C1 segment of cervical spinal cord (tissue), 14 donors: ENCODE data around the gene FOXJ1.

ENCODE experiments used
- DNase-seq, 14 donors: peaks; one replicate each; lab custom pipeline; 2025; lab: John Stamatoyannopoulos, UW

FOXJ1 gene

DNA sequence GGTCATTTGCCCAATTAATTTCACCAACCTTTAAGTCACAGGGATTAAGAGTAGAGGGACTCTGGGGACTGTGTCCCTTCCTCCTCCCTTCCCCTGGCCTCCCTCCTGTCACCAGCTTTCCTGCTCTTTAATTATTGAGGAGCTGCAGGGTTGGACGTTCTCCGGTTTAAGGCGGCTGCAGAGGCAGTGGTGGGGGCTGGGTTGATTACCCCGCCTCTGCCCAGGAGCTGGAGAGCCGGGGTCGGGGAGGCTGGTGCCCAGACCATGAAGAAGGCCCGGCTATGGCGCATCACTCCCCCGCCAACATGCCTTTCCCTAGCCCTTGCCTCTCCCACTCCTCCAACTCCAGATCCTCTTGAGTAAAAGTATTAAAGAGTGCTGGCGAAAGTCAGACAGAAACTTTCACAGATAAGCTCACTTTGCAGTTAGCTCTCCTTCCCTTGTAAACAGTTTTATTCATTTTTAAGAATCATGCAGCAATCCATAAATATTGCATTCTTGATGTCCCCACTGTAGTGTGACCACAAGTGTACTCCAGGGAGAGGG lies 1.1 kb upstream of the FOXJ1 start:
- no peak for DNase-seq

GRCh38 chr17:76140661-76141211 lies 309 bp downstream of the FOXJ1 start:
- no peak for DNase-seq

DNA sequence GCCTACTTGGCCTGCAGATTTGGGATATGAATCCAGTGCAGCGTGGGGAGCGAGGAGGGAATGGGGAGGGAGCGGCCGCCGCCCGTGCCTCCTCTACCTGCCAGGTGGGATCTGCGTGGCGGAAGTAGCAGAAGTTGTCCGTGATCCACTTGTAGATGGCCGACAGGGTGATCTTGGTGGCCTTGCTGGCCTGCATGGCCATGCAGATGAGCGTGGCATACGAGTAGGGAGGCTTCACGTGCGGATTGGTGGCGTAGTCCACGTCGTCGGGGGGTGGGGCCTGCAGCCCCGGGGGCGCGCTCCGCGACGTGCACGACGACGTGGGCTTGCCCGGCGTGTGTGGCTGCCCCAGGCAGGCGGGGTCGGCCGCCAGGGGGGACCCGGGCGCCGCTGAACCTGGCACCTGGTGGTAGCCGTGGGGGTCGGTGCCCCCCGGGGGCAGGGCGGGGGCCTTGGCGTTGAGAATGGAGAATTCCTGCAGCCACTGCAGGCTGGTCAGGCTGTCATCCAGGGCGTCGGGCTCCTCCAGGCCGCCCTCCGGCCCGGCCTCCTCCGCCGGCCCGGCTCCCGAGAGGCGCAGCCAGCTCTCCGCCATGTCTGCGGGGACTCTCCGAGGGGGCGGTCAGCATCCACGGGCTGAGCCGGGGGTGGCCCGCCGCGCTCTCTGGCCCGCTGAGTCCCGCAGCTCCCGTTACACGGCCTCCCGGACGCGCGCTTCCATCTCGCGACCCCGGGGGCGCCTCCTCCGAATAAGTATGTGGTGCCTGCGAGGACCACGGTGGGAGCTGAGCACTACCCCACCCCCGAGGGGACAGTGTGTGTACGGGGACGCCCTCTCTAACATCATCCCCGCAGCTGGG lies 1.0 kb downstream of the FOXJ1 start:
- DNase-seq = no peak

DNA sequence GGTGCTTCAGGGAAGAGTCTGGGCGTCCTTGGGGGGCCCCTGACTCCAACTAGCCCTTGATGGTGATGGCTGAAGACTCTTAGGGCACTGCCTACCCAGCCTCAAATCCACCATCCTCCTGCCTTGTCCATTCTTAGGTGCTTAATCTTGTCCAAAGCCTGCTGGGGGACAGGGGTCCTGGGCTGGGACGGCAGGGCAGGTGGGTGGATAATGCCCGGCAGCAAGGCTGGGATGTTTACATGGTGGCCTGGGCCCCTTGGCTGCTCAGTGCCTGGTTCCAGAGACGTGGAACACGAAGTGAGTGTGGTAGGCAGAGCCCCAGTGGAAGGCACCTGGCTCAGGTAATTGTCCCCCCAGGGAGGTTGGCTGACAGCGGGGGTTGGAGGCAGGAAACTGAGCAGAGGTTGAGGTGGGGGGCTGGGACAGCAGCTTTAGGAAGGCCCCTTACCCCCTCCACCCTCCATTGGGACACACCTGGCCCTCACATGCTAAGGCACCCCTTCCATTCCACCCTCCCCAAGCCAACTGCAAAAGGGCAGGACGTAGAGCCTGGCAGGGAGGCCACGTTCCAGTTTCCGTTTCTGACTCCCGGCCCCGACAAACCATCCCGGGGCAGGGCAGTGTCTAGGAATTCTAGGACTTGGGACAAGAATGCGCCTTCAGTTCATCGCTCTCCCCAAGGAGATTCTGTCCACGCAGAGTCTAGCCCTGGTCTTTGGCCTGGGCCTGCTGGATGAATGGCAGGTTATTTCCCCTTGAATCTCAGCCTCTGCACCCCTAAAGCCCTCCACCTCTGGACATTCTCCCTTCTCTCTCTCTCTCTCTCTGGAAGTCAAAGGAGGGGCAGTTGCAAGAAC lies 1.9 kb downstream of the FOXJ1 start:
- peak in 1 of 14 donors; percentile 34 for DNase-seq

- peak in 12 of 14 donors; percentile 21 to 85 (median 56) for DNase-seq
Measured at GRCh38 chr17:76138234-76138895, 2.7 kb downstream of the FOXJ1 start.

DNA sequence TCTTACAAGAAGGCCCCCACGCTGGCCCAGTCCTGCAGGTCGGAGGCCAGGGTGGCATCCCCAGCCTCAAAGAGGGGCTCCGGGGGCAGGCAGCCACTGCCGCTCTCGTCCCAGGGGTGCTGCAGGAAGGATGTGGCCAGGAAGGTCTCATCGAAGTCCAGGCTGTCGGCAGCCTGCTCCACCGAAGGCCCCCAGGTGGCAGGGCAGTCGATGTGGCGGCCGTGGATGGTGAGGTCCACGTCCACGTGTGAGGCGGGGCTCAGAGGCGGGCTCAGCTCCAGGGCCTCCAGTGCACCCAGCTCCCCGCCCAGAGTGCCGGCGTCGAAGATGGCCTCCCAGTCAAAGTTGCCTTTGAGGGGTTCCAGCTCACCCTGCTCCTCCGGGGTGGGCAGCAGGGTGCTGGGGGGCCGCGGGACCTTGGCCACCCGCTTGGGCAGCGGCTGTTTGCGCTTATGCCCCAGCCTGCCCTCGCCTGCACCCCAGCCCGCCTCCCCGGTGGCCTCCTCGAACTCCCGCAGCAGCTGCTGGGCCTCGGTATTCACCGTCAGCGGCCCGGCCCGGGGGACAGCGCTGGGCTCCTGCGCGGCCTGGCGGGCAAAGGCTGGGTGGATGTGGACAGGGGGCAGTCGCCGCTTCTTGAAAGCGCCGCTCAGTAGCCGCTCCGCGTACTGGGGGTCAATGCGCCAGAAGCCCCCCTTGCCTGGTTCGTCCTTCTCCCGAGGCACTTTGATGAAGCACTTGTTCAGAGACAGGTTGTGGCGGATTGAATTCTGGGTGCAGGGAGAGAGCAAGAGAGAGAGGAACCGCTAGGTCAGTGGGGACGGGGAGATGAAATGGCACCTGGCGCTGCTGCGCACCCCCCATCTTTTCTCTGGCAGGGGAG lies 3.5 kb downstream of the FOXJ1 start:
- no peak for DNase-seq

DNA sequence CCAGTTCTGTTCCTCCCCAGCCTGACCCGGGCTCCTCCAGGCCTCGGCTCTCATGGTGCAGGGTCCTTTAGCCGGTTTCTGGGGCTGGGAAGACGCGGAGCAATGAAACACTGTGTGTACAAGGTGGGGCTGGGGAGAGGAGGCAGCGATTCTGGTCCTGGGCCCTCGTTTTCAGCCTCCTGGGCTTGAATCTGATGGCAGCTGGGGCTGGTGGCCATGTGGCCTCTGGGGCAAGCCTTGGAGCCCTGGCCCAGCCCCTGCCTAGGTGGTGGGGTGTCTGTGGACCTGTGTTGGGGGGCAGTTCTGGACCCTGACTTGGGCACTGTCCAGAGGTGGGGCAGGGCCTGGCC lies 4.1 kb downstream of the FOXJ1 start:
- DNase-seq = no peak

- no peak for DNase-seq
Measured at GRCh38 chr17:76136276-76137000, 4.6 kb downstream of the FOXJ1 start.

DNA sequence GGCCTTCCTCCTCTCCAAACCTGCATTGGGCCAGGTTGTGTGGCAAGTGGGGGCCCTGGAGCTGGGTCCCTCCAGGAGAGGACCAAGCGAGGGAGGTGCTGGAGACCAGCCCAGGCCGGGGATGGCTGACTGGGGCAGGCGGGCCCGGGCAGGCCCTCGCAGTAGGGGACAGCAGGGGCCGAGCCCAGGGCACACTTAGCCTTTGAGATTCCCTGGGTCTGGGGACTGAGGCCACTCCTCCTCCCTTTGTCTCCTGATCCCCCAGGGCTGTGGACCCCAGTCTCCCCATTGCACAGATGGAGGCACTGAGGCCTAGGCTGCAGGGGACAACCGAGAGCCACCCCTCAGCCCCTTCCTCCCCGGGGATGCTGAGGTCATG lies 5.2 kb downstream of the FOXJ1 start:
- DNase-seq = no peak

DNA sequence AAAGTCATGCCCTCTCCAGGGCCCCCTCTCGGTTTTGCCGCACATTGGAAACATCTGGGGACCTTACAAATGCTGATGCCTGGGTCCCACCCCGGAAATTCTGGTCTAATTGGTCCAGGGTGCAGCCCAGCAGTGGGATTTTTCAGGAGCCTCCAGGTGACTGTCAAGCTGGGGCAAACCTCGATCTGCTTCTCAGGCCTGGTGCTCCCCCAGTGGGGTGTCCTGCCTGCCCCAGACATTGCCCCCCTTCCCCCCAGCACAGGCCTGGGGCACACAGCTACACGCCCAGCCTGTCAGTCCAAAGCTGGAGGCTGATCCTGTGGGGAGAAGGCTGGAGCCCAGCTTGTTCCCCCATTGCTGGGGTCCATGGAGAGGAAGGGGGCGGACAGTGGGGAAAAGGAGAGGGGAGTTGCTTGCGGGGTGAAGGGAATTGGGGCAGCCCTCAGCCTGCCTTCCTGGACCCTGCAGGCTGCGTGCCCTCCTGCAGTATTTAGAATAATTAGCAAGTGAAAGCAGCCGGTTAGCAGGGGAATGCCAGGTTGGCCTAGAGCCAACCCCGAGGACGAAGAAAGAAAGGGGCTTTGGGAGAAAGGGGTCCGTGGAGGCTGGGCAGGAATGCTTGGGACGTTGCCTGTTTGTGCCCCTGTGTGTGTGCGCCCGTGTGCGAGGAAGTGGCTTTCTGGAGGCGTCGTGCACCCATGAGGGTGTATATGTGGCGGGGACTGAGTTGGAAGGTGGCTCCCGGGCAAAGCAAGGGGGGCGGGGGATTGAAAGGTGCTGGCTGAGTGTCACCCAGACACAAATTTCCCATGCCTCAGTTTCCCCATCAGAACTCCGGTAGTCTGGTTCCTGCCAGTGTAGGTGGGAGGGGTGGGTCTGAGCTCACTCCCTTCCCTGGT lies 5.9 kb downstream of the FOXJ1 start:
- DNase-seq = no peak

- no peak for DNase-seq
Measured at GRCh38 chr17:76132574-76133338, 8.3 kb downstream of the FOXJ1 start.

GRCh38 chr17:76131692-76132573 lies 9.1 kb downstream of the FOXJ1 start:
- no peak for DNase-seq

DNA sequence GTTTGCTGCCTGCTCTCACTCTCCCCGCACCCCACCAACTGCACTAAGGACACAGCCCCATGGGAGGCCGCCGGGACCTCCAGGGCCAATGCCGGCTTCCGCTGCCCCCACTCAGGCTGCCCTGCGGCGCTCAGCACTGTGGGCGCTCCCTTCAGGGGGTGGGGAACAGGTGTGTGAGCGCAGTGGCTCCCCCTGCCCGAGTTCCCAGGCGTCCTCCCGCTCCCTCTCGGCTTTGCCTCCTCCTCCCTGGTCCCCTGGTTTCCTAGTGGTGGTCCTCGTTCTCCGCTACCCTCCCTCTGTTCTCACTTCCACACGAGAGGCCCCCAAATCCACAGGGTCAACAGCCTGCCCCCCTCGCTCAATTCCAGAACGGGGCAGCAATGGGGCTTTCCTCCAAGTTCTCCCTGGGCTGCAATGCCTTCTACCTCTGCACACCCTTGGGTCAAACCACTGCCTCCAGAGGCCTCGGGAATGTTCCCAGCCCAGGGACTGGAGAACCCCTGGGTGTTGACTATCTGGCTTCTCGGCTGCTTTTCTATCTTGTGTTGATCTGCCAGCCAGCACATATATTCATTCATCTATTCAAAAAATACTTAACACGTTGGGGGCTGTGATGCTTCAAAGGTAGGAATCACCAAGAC lies 9.9 kb downstream of the FOXJ1 start:
- no peak for DNase-seq

DNA sequence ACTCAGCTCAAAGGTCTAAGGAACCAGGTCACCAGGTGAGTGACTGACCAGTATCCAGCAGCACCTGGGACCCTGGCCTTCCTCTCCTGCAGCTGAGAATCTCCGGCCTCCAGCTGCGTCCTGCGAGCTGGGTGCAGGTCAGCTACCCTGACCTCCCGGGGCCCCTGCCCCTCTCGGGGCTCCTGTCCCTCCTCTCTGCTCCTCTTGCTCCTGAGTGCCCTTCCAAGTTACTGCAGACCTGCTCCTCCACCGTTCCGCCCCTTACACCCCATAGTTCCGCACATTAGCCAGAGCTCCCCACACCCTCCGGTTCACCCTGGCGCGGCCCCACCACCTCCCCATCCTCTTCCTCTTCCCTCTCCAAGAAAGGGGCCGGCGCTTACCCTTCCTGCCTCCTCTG lies 10.6 kb downstream of the FOXJ1 start:
- no peak for DNase-seq

DNA sequence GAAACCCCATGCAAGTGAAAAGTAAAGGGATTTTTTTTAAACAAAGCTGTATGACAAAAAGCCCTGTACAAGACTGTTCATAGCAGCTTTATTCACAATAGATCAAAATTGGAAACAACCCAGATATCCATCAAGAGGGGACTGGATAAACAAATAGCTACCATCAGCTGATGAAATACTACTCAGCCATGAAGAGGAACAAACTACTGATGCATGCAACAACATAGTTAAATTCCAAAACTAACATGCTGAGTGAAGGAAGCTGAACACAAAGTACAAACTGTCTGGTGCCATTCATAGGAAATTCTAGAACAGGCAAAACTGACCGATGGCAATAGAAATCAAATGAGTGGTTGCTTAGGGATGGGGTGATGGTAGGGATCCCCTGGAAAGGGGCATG lies 15.1 kb downstream of the FOXJ1 start:
- no peak for DNase-seq

DNA sequence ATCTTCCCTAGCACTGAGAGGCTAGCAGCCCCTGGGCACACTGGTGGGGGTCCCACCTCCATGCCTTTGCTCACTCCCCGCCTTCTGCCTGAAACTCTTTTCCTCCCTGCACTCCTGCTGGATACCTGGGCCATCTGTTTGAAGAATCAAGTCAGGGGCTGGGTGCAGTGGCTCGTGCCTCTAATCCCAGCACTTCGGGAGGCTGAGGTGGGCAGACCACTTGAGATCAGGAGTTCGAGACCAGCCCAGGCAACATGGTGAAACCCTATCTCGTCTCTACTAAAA lies 15.7 kb downstream of the FOXJ1 start:
- DNase-seq = no peak
